Prostate gland (tissue), 2 donors: ENCODE measurements around the gene NCOA7.

Experiments used
- POLR2A ChIP-seq: fragments of 450-650 bp; IDR thresholded peaks from one replicate; pipeline ENCODE4 v1.6.1; 2016; ENCODE audit warnings: antibody characterized with exemption, mild to moderate bottlenecking
- POLR2AphosphoS5 ChIP-seq: sonication (generic); formaldehyde crosslinking; IDR thresholded peaks from one replicate; pipeline ENCODE4 v1.6.1; 2017; ENCODE audit warnings: antibody characterized with exemption
- TF ChIP-seq, protein P1 (sequence below), 4 experiments: fragments of 200-600 bp in 2 of 4; fragments of 450-650 bp in 2 of 4; sonication (generic) in 2 of 4; IDR thresholded peaks; 1 replicate in 3 of 4; 2 replicates in 1 of 4; pipeline ENCODE4 v1.5.1; 2016 to 2019; ENCODE audit warnings: antibody characterized with exemption in 4 of 4, mild to moderate bottlenecking in 2 of 4, moderate library complexity in 2 of 4

GRCh38 chr6:125765944-125766343, 24.8 kb upstream of the NCOA7 start:
- TF ChIP-seq, protein P1, sequence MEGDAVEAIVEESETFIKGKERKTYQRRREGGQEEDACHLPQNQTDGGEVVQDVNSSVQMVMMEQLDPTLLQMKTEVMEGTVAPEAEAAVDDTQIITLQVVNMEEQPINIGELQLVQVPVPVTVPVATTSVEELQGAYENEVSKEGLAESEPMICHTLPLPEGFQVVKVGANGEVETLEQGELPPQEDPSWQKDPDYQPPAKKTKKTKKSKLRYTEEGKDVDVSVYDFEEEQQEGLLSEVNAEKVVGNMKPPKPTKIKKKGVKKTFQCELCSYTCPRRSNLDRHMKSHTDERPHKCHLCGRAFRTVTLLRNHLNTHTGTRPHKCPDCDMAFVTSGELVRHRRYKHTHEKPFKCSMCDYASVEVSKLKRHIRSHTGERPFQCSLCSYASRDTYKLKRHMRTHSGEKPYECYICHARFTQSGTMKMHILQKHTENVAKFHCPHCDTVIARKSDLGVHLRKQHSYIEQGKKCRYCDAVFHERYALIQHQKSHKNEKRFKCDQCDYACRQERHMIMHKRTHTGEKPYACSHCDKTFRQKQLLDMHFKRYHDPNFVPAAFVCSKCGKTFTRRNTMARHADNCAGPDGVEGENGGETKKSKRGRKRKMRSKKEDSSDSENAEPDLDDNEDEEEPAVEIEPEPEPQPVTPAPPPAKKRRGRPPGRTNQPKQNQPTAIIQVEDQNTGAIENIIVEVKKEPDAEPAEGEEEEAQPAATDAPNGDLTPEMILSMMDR (IDR thresholded peaks at IDR 0.05), result no peak
- TF ChIP-seq POLR2A (no peak), POLR2AphosphoS5 (no peak)
